GM18951 (cell line): ENCODE data around the gene PIGL.
A peak's percentile ranks its signal among the peaks of the same experiment; 100 is the strongest.
"Not testable (repeated sequence)": the region's sequence is repeated elsewhere in the genome, so short reads cannot be mapped to it uniquely, and the experiment has no call there.

Experiments
- POLR2A ChIP-seq: IDR thresholded peaks from 4 replicates; pipeline ENCODE4 v1.6.1; 2011; ENCODE audit warnings: mild to moderate bottlenecking; ENCODE audit not compliant: insufficient read length, insufficient read depth; ENCODE audit errors: extremely low read depth
- in situ Hi-C: fragments of 300-500 bp; cut with MboI; formaldehyde crosslinking; loops from one replicate; pipeline ENCODE4 v1.12.0; 2022; ENCODE audit warnings: low sequenced_read_pairs, mixed read lengths, inconsistent platforms; ENCODE audit not compliant: unreplicated experiment

PIGL gene

DNA sequence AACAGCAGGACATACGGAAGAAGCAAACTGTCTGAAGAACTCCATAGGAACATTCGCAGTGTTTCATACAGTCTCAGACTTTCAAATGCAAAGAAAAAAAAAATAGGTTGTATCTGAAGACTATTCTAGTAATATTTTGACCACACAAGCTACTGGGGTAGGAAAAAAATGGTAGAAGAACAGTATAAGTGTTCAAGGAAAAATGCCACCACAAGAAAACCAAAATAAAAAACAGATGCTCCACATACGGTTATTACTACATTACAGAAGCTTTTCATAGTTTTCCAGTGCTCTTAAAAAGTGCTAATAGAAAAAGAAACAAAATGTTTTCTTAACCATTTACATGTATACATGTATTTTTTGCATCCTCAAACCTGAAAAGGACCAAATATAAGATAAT is 5.4 kb upstream of the PIGL start:
- no peak for TF ChIP-seq POLR2A
- in situ Hi-C loops, result no loop called here

DNA sequence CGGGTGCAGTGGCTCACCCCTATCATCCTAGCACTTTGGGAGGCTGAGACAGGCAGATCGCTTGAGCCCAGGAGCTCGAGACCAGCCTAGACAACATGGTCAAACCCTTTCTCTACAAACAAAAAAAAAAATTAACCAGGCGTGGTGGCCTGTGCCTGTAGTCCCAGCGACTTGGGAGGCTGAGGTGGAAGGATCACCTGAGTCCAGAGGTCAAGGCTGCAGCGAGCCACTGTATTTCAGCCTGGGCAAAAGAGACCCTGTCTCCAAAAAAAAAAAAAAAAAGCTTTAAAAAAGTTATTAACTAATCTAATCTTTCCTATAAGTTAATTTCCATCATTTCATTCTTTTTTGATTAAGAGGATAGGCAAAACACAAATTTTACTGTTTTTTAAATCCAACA is 4.2 kb upstream of the PIGL start:
- in situ Hi-C loops, result no loop called here
- TF ChIP-seq POLR2A, result no peak

DNA sequence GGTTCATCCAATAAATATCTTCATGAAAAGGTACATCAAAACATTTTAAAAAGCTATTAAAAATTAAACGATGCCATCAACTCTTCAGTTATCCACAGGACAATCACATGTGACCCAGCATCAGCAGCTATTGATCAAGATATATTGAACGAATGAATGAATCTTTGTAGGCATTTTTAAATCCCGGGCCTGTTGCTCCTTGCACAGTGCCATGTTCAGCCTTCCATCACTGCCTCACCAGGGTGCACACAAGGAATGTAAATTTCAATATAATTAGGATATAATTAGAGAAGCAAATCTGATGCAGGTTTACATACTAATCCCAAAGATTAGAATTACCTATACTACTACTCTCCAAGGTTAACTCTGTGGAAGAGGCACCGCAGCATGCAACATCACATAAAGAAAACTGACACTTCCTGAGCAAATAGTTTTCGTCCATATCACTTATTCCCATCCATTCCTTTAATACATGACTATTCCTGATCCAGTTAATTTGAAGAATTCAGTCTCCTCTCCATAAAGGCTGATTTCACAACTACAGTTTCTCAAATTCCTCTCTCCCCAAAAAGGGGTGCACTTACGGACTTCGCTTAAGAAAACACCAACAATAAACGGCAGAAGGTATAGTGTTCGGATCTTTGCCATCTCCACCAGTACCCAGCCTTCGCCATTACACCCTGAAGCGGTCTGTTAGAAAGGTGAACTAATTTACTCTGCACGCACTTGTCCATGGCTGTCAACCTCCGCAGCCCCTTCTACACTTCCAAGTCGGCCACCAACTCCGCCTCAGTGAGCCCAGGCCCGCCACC is 2.6 kb upstream of the PIGL start:
- in situ Hi-C loops, result no loop called here
- TF ChIP-seq POLR2A, result no peak

DNA sequence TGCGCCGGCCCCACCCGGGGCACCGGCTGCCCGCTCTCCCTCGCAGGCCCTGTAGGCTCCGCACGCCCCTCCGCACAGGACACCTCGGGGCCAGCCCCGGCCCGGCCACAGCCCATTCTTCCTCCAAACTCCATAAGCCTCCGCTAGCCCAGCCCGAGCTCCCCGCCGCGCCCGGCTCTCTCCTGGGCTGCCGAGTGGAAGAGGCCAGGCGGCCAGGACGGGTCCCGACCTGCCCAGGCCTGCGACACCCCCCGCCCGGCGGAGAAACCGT is 2.1 kb upstream of the PIGL start:
- in situ Hi-C loops, result no loop called here
- TF ChIP-seq POLR2A, result no peak

DNA sequence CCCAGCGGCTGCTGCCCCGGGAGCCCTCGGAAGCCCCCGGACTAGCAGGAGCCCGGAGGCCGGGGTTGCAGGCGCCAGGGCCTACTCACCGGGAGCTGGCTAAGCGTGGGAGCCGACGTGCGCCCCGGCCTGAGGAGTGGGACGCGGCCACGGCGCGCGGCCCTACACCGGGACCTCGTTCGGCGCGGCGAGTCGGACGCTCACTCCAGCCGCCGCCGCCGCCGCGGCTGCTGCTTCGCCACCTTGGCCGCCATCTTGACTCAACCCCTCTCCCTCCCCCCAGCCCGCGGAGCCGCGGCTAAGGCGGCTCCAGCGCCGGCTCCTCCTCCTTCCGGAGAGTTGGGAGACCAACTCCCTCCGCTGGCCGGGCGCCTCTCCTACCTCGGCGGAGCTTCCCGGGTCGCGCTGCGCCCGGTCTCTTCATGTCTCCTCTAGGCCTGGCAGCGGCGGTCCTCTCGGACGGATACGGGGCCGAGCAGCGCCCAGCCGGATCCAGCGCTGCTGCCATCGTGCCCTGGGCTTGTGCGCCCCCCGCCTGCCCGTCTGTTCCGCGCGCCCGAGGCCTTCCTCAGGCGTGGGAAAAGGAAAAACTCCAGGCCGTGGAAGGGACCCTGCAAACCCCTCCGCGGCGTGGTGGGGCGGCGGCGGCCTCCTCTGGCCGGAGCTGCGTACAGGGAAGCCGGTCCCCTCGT is 1.6 kb upstream of the PIGL start, which contains the start of gene NCOR1:
Gene NCOR1 (minus strand): TSS at position 262 of the 692 bp plus-strand sequence. CDS start 20,965 bp downstream, outside the sequence.
- in situ Hi-C loops, result no loop called here
- TF ChIP-seq POLR2A, result peak; percentile 97

DNA sequence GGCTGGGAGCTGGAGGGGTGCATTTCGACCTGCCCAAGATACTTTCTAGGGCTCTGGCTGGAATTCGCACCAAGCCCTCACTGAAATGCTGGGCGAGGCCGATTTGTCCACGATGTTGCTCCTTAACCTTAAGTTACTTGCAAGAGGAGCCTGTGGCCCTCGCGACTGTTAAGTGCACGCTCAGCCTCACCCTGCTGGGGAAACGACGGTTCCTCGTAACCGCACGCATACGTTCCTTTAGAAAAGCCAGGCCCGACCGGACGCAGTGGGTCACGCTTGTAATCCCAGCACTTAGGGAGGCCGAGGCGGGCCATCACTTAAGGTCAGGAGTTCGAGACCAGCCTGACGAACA is 1.1 kb upstream of the PIGL start:
- in situ Hi-C loops, result no loop called here
- TF ChIP-seq POLR2A, result no peak

DNA sequence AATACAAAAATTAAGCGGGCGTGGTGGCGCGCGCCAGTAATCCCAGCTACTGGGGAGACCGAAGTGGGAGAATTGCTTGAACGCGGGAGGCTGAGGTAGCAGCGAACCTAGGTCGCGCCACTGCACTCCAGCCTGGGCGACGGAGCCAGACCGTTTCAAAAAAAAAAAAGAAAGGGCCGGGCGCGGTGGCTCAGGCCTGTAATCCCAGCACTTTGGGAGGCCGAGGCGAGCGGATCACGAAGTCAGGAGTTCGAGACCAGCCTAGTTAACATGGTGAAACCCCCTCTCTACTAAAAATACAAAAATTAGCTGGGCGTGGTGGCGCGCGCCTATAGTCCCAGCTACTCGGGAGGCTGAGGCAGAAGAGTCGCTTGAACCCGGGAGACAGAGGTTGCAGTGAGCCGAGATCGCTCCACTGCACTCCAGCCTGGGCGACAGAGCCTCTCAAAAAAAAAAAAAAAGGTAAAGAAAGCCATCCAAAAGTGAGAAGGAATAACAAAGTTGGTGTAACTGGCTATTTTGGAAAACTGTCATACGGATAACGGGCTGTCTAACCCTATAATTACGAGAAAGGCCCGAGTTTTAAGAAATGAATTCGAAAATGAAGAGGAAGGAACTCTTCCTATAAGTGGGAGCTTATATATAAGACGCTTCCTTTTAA is 539 bp upstream of the PIGL start:
- in situ Hi-C loops, result not testable (repeated sequence)

DNA sequence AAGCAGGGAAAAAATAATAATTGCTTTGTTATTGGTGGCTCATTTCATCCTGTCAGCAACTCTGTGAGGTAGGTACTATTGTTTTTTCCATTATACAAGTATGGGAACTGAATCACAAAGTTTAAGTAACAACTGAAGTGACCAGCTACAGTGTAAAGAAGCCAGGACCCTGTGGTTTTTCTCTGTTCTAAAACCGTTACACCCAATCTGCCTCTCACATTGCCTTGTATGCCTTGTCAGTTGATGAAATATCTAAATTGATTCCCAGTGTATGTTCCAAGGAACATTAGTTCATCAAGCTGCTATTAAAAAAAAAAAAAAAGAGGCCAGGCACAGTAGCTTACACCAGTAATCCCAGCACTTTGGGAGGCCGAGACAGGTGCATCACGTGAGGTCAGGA is 5.4 kb downstream of the PIGL start:
- in situ Hi-C loops, result no loop called here
- no peak for TF ChIP-seq POLR2A

DNA sequence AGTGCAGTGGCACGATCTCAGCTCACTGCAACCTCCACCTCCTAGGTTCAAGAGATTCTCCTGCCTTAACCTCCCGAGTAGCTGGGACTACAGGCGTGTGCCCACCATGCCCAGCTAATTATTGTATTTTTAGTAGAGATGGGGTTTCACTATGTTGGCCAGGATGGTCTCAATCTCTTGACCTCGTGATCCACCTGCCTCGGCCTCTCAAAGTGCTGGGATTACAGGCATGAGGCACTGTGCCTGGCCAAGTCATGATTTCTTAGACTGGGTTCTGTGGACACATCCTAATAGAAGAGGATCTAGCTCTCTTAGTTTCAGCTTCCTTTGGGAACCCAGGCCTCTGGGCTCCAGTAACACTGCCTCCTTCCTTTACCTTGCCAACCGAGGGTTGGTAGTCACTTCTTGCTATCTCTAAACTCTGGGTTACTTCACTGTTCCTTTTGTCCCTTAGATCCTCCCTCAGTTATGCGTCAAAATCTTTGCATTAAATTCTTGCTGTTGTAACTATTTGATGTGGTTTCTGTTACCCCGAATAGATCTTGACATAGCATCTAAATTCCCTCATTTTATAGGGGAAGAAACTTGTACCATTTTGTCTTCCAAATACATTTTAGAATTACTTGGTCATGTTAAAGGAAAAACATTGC is 13.0 kb downstream of the PIGL start:
- in situ Hi-C loops, result not testable (repeated sequence)

DNA sequence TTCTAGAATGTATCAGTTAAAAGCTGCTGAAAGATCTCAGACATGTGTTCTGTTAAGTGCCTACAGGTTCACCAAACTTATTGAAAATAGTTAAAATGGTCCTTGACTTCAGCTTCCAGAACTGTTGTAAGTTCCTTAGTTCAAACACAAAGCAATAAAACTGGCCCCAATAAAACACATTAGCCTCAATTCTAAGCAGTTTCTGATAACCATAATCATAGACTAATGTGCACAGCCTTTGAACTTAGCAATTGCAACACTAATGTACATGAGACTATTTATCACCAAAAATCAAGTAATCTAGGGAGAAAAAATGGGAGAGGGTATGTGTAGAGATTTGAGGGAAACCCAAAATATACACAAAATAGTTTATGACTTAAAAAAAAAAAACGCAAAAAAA is 15.4 kb downstream of the PIGL start:
- in situ Hi-C loops, result no loop called here
- TF ChIP-seq POLR2A, result no peak

DNA sequence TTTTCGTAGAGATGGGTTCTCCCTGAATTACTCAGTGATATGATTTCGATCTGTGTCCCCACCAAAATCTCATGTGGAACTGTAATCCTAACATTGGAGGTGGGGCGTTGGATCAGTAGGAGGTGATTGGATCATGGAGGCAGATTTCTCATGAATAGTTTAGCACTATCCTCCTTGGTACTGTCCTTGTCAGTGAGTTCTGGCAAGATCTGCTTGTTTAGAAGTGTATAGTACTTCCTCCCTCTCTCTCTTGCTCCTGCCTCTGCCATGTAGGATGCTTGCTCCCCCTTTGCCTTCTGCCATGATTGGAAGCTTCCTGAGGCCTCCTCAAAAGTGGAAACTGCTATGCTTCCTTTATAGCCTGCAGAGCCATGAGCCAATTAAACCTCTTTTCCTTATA is 22.9 kb downstream of the PIGL start:
- no peak for TF ChIP-seq POLR2A
- in situ Hi-C loops, result no loop called here

DNA sequence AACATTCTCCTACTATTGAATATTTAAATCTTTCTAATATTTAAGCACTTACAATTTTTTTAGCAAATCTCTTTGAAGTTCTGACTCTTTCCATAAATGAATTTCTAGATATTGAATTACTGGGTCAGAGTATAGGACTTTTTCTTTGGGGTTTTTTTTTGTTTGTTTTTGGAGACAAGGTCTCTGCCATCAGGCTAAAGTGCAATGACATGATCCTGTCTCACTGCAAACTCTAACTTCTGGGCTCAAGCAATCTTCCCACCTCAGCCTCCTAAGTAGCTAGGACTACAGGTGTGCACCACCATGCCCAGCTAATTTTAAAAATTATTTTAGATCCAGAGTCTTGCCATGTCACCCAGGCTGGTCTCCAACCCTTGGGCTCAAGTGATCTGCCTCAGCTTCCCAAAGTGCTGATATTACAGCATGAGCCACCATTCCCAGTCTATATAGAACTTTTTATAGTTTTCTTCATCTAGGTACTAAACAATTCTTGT is 24.9 kb downstream of the PIGL start:
- in situ Hi-C loops, result no loop called here
- TF ChIP-seq POLR2A, result no peak

DNA sequence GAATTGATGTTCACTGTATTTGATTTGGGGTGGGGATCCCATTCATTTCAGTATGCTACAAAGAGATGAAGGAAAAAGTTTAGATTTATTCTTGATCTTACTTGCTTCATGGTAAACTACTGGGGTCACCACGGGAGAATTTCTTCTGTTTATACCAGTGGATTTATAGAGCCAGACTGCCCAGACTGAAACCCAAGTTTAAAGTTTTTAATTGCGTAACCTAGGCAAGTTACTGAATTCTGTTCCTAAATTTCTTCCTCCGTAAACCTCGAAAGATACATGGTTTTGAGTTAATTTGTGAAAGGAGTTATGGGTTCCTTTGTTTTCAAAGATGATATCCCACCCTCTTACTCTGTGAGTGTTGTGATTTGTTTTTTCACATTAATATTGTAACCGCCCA is 26.4 kb downstream of the PIGL start:
- in situ Hi-C loops, result no loop called here
- no peak for TF ChIP-seq POLR2A
